ENCODE measurements around the gene PLCL2. TPM values are rescaled to one million over a fixed set of nuclear protein-coding genes. Genes with fewer than 3 reads are reported as not detected.

The PLCL2 gene
- total and polyA plus RNA-seq, 2 donors = 7.0 to 17.8 TPM

DNA sequence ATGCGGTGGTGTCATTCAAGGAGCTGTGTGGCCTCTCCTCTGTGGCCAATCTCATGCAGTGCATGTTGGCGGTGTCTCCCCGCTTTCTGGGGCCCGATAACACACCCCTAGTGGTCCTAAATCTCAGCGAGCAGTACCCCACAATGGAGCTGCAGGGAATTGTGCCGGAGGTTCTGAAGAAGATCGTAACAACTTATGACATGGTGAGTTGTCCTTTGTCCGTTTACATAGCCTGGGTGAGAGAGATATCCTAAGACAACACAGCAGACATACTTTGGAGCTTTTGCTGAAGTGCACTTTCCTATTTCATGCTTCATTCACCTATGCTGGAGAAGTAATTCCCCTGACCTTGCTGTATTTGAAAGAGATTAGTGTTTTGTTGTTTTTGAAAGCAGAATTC, 130.0 kb downstream of the PLCL2 start:
- Histone ChIP-seq H3K4me3 (ENCODE audit: low read length in 2 of 2) (no peak overlapping the region), H3K27ac (ENCODE audit: low read depth in 1 of 2, low read length in 1 of 2) (no peak overlapping the region), H3K9me3 (ENCODE audit: control insufficient read depth in 2 of 2, insufficient read depth in 1 of 2, low read length in 1 of 2) (no peaks in the 10 kb centered on the region), H3K27me3 (ENCODE audit: control insufficient read depth in 2 of 2, insufficient read depth in 1 of 2, low read length in 1 of 2) (no peaks in the 10 kb centered on the region), H3K36me3 (ENCODE audit: control insufficient read depth in 2 of 2, insufficient read depth in 2 of 2, low read length in 1 of 2) (peaks cover 0 to 12% of the 10 kb centered on the region in 2 donors), H3K4me1 (ENCODE audit: control insufficient read depth in 2 of 2, insufficient read depth in 2 of 2, low read length in 2 of 2) (no peaks in the 10 kb centered on the region)
- WGBS = 95% methylated on average over 8 of the region's 8 CpGs
- no peak for DNase-seq (ENCODE audit: low read depth in 6 of 9, low spot score in 9 of 9)

DNA sequence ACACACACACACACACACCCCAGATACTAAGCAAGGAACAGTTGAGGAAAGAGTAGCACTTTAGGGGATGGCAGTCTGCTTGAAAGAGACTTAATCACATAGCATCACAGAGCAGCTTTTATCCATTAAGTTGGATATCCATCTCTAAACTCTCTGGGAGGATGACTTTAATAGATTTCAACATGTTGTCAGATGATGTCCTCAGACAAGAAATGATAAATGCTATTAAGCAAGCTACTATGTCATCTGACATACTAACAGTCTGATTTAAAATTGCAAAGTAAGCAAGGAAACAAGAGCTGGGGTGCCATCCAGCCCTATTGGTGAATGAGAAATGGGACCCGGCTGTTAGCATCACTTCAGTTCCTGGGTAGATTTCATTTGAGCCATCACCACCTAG, 136.9 kb downstream of the PLCL2 start:
- no peaks in the 10 kb centered on the region for H3K9me3 ChIP-seq (ENCODE audit: control insufficient read depth in 2 of 2, insufficient read depth in 1 of 2, low read length in 1 of 2)
- no peaks in the 10 kb centered on the region for H3K27me3 ChIP-seq (ENCODE audit: control insufficient read depth in 2 of 2, insufficient read depth in 1 of 2, low read length in 1 of 2)
- H3K4me1 ChIP-seq (ENCODE audit: control insufficient read depth in 2 of 2, insufficient read depth in 2 of 2, low read length in 2 of 2) = no peaks in the 10 kb centered on the region
- H3K36me3 ChIP-seq (ENCODE audit: control insufficient read depth in 2 of 2, insufficient read depth in 2 of 2, low read length in 1 of 2) = no peaks in the 10 kb centered on the region
- H3K4me3 ChIP-seq (ENCODE audit: low read length in 2 of 2) = no peak overlapping the region
- 100% methylated on average over 1 of the region's 1 CpG for WGBS
- no peak overlapping the region for H3K27ac ChIP-seq (ENCODE audit: low read depth in 1 of 2, low read length in 1 of 2)
- DNase-seq (ENCODE audit: low read depth in 6 of 9, low spot score in 9 of 9) = no peak

DNA sequence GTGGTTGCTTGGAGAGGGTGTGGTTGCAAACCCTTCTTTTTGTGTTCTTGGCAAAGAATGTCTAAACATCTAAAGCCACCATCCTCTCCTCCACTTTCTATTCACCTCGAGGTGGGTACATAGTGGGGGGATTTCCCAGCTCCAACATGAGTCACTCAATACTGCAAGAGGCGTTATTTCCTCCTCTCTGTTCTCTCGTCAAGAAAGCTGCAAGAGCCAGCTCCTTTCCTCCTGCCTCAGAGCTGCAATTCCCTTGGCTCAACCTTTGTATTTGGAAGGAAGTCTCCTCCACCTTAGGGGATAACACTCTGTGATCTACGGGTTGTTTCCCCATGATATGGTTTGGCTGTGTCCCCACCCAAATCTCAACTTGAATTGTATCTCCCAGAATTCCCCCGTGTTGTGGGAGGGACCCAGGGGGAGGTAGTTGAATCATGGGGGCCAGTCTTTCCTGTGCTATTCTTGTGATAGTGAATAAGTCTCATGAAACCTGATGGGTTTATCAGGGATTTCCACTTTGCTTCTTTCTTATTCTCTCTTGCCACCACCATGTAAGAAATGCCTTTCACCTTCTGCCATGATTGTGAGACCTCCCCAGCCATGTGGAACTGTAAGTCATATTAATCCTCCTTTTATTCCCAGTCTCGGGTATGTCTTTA, 138.4 kb downstream of the PLCL2 start:
- peak in 1 of 9 donors; percentile 30 for DNase-seq (ENCODE audit: low read depth in 6 of 9, low spot score in 9 of 9)
- no peak overlapping the region for H3K27ac ChIP-seq (ENCODE audit: low read depth in 1 of 2, low read length in 1 of 2)

DNA sequence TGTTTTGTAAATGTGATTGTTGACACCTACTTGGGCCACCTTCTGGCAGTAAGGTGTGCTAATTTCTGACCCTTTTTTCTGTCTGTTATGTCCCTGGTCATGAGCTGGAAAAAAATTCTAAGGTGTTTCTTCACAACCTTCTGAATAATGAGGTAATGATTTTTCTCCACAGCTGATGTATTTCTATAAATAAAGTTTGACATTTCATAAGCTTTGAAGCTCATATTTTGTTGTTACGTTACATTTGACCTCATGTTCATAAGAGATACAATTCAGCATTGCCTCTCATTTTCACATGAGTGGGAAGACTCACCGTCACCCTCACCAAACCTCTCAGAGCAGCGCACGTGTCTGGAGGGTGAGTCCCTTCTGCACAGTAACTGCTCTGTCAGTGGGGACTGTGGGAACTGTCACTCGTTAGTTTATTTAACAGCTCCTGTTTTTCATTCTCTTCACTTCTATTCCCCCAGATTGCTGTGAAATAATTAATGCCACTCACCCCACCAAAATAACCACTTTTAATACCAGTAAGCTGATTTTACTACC, 140.9 kb downstream of the PLCL2 start:
- Histone ChIP-seq H3K27me3 (ENCODE audit: control insufficient read depth in 2 of 2, insufficient read depth in 1 of 2, low read length in 1 of 2) (no peaks in the 10 kb centered on the region), H3K27ac (ENCODE audit: low read depth in 1 of 2, low read length in 1 of 2) (no peak overlapping the region), H3K4me1 (ENCODE audit: control insufficient read depth in 2 of 2, insufficient read depth in 2 of 2, low read length in 2 of 2) (peaks cover 0 to 6% of the 10 kb centered on the region in 2 donors), H3K9me3 (ENCODE audit: control insufficient read depth in 2 of 2, insufficient read depth in 1 of 2, low read length in 1 of 2) (no peaks in the 10 kb centered on the region), H3K36me3 (ENCODE audit: control insufficient read depth in 2 of 2, insufficient read depth in 2 of 2, low read length in 1 of 2) (peaks cover 0 to 2% of the 10 kb centered on the region in 2 donors), H3K4me3 (ENCODE audit: low read length in 2 of 2) (no peak overlapping the region)
- DNase-seq (ENCODE audit: low read depth in 6 of 9, low spot score in 9 of 9) = no peak
- WGBS = 85% methylated on average over 5 of the region's 5 CpGs

More for the DNA sequence above, 138.4 kb downstream of the PLCL2 start:
- 85% methylated on average over 6 of the region's 6 CpGs for WGBS
- Histone ChIP-seq H3K27me3 (ENCODE audit: control insufficient read depth in 2 of 2, insufficient read depth in 1 of 2, low read length in 1 of 2) (no peaks in the 10 kb centered on the region), H3K4me1 (ENCODE audit: control insufficient read depth in 2 of 2, insufficient read depth in 2 of 2, low read length in 2 of 2) (no peaks in the 10 kb centered on the region), H3K36me3 (ENCODE audit: control insufficient read depth in 2 of 2, insufficient read depth in 2 of 2, low read length in 1 of 2) (no peaks in the 10 kb centered on the region), H3K4me3 (ENCODE audit: low read length in 2 of 2) (no peak overlapping the region), H3K9me3 (ENCODE audit: control insufficient read depth in 2 of 2, insufficient read depth in 1 of 2, low read length in 1 of 2) (no peaks in the 10 kb centered on the region)

DNA sequence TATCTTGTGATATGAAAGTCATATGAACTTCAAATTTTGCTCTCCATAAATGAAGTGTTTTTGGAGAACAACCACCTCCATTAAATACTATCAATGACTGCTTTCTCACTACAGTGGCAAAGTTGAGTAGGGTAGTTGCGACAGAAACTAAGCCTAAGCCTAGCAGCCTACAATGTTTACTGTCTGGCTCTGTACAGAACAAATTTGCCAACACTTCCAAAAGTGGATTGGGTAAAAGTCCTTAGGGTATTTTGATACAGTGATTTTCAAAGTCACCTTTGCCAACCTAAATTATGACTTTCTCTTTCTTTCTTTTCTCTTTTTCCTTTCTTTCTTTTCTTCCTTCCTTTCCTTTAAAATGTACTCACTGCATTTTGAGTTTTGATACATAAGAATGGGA, 142.6 kb downstream of the PLCL2 start:
- no peak overlapping the region for H3K4me3 ChIP-seq (ENCODE audit: low read length in 2 of 2)
- 95% methylated on average over 1 of the region's 1 CpG for WGBS
- peaks cover 0 to 2% of the 10 kb centered on the region in 2 donors for H3K36me3 ChIP-seq (ENCODE audit: control insufficient read depth in 2 of 2, insufficient read depth in 2 of 2, low read length in 1 of 2)
- no peak for DNase-seq (ENCODE audit: low read depth in 6 of 9, low spot score in 9 of 9)
- H3K27ac ChIP-seq (ENCODE audit: low read depth in 1 of 2, low read length in 1 of 2) = no peak overlapping the region
- H3K9me3 ChIP-seq (ENCODE audit: control insufficient read depth in 2 of 2, insufficient read depth in 1 of 2, low read length in 1 of 2) = no peaks in the 10 kb centered on the region
- H3K27me3 ChIP-seq (ENCODE audit: control insufficient read depth in 2 of 2, insufficient read depth in 1 of 2, low read length in 1 of 2) = no peaks in the 10 kb centered on the region
- peaks cover 2 to 12% of the 10 kb centered on the region in 2 donors for H3K4me1 ChIP-seq (ENCODE audit: control insufficient read depth in 2 of 2, insufficient read depth in 2 of 2, low read length in 2 of 2)

DNA sequence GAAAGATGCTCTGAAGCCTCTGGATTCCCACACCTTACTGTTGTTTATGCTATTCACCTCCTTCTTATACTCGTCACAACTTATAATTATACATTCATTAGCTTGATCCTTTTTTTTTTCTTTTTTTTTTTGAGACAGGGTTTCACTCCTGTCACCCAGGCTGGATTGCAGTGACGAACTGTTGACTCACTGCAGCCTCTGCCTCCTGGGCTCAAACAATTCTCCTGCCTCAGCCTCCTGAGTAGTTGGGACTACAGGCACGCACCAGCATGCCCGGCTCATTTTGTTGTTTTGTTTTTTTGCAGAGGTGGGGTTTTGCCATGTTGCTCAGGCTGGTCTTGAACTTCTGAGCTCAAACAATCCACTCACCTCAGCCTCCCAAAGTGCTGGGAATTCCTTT, 143.6 kb downstream of the PLCL2 start:
- H3K4me1 ChIP-seq (ENCODE audit: control insufficient read depth in 2 of 2, insufficient read depth in 2 of 2, low read length in 2 of 2) = peaks cover 2 to 12% of the 10 kb centered on the region in 2 donors
- H3K36me3 ChIP-seq (ENCODE audit: control insufficient read depth in 2 of 2, insufficient read depth in 2 of 2, low read length in 1 of 2) = peaks cover 0 to 2% of the 10 kb centered on the region in 2 donors
- DNase-seq (ENCODE audit: low read depth in 6 of 9, low spot score in 9 of 9) = no peak
- no peaks in the 10 kb centered on the region for H3K9me3 ChIP-seq (ENCODE audit: control insufficient read depth in 2 of 2, insufficient read depth in 1 of 2, low read length in 1 of 2)
- no peak overlapping the region for H3K27ac ChIP-seq (ENCODE audit: low read depth in 1 of 2, low read length in 1 of 2)
- no peak overlapping the region for H3K4me3 ChIP-seq (ENCODE audit: low read length in 2 of 2)
- WGBS = 96% methylated on average over 4 of the region's 4 CpGs
- no peaks in the 10 kb centered on the region for H3K27me3 ChIP-seq (ENCODE audit: control insufficient read depth in 2 of 2, insufficient read depth in 1 of 2, low read length in 1 of 2)

DNA sequence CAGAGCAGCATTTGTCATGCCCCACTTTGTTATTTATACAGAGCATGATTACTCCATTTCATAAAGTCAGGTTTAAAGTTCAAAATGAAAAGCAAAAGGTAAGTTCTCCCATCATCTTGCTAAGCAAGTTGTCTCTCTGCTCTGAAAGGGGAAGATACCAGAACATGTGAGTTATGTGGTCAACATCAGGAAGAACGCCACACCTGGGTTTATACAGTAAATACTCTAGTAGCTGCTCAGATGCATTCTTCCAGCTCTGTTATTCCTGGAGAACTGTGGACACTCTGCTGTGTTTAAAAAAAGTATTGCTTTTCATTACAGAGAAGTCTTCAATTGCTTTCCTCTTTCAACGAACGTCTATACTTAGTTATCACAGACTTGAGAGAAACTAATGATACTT, 145.7 kb downstream of the PLCL2 start:
- H3K27ac ChIP-seq (ENCODE audit: low read depth in 1 of 2, low read length in 1 of 2) = no peak overlapping the region
- H3K9me3 ChIP-seq (ENCODE audit: control insufficient read depth in 2 of 2, insufficient read depth in 1 of 2, low read length in 1 of 2) = no peaks in the 10 kb centered on the region
- peak in 3 of 9 donors; percentile 27 to 53 (median 30) for DNase-seq (ENCODE audit: low read depth in 6 of 9, low spot score in 9 of 9)
- H3K4me3 ChIP-seq (ENCODE audit: low read length in 2 of 2) = no peak overlapping the region
- H3K27me3 ChIP-seq (ENCODE audit: control insufficient read depth in 2 of 2, insufficient read depth in 1 of 2, low read length in 1 of 2) = no peaks in the 10 kb centered on the region
- H3K36me3 ChIP-seq (ENCODE audit: control insufficient read depth in 2 of 2, insufficient read depth in 2 of 2, low read length in 1 of 2) = peaks cover 0 to 2% of the 10 kb centered on the region in 2 donors
- WGBS = 28% methylated on average over 3 of the region's 3 CpGs
- peaks cover 2 to 21% of the 10 kb centered on the region in 2 donors for H3K4me1 ChIP-seq (ENCODE audit: control insufficient read depth in 2 of 2, insufficient read depth in 2 of 2, low read length in 2 of 2)

DNA sequence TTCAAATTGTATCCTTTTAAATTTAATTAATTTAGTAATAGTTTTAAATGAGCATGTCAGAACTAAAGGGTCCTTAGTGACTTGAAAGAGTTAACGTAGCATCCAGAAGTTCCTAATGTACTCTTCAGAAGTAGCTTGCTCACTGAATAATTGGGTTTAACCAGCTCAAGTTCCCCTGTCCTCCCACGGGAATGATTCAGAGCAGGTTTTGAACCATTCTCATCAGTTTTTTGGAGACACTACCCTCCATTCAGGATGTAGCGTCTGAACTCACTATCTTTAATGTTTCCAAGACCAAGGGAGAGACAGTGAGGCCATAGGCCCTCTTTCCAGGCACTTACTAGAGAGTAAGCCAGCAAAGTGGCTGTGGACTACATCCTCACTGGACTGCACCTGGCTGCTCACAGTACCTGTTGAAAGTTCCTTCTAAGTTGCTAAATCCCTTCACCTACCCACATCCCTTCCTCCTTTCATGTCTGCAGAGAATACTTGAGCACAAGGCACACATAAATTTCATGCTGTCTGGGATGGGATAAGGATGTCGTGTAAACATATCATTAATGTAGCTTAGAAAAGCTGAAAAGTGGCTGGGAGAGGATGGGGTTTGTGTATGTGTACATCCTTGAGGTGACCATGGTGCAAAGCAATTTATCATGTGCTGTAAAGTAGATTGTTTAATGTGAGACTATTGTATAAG, 146.3 kb downstream of the PLCL2 start:
- no peak for DNase-seq (ENCODE audit: low read depth in 6 of 9, low spot score in 9 of 9)
- H3K36me3 ChIP-seq (ENCODE audit: control insufficient read depth in 2 of 2, insufficient read depth in 2 of 2, low read length in 1 of 2) = peaks cover 0 to 2% of the 10 kb centered on the region in 2 donors
- no peak overlapping the region for H3K27ac ChIP-seq (ENCODE audit: low read depth in 1 of 2, low read length in 1 of 2)
- no peak overlapping the region for H3K4me3 ChIP-seq (ENCODE audit: low read length in 2 of 2)
- WGBS = 82% methylated on average over 4 of the region's 4 CpGs
- H3K4me1 ChIP-seq (ENCODE audit: control insufficient read depth in 2 of 2, insufficient read depth in 2 of 2, low read length in 2 of 2) = peaks cover 2 to 21% of the 10 kb centered on the region in 2 donors
- H3K27me3 ChIP-seq (ENCODE audit: control insufficient read depth in 2 of 2, insufficient read depth in 1 of 2, low read length in 1 of 2) = no peaks in the 10 kb centered on the region
- no peaks in the 10 kb centered on the region for H3K9me3 ChIP-seq (ENCODE audit: control insufficient read depth in 2 of 2, insufficient read depth in 1 of 2, low read length in 1 of 2)

DNA sequence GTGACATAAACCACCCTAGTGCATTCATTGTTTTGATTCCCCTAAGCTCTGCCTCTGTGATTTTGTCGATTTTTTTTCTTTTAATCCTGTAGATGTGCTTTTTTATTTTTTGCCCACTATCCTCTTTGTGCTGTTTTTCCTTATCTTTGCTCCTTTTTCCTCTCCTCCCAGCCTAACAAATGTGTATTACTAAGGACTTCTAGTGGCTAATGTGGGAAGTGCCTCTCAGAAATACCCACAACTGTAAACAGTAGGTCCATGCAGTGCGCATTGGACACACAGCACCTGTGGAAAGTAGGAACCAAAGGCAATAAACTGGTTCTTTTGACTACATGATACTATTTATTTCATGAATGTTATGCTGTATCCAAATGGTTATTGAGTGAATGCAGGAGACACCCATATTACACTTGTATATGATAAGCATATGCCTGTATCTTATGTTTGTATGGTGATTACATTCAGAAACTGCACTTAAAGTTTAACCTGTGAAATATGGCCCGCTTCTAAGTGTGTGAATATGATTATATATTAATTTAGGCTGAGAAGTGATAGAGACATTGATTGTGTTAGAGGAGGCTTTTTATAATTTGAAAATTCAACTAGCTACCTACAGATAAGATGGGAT, 147.8 kb downstream of the PLCL2 start:
- H3K9me3 ChIP-seq (ENCODE audit: control insufficient read depth in 2 of 2, insufficient read depth in 1 of 2, low read length in 1 of 2) = no peaks in the 10 kb centered on the region
- H3K4me1 ChIP-seq (ENCODE audit: control insufficient read depth in 2 of 2, insufficient read depth in 2 of 2, low read length in 2 of 2) = peaks cover 2 to 21% of the 10 kb centered on the region in 2 donors
- 78% methylated on average over 3 of the region's 3 CpGs for WGBS
- DNase-seq (ENCODE audit: low read depth in 6 of 9, low spot score in 9 of 9) = peak in 1 of 9 donors; percentile 21
- no peak overlapping the region for H3K27ac ChIP-seq (ENCODE audit: low read depth in 1 of 2, low read length in 1 of 2)
- H3K27me3 ChIP-seq (ENCODE audit: control insufficient read depth in 2 of 2, insufficient read depth in 1 of 2, low read length in 1 of 2) = no peaks in the 10 kb centered on the region
- H3K4me3 ChIP-seq (ENCODE audit: low read length in 2 of 2) = no peak overlapping the region
- H3K36me3 ChIP-seq (ENCODE audit: control insufficient read depth in 2 of 2, insufficient read depth in 2 of 2, low read length in 1 of 2) = peaks cover 0 to 2% of the 10 kb centered on the region in 2 donors
